Small intestine (tissue), 16 donors: Measurements from ENCODE around the gene EDDM13. TPM values are rescaled to one million over a fixed set of nuclear protein-coding genes. Genes with fewer than 3 reads are reported as not detected.
"Not testable (repeated sequence)": the region's sequence is repeated elsewhere in the genome, so short reads cannot be mapped to it uniquely, and the experiment has no call there.

ENCODE experiments used
- DNase-seq, 2 donors: peaks; one replicate each; pipeline versions ENCODE4 v3.0.0 to v3.0.0-alpha.2; 2013
- FAIRE-seq: peaks from 2 replicates; lab custom pipeline; 2012; peaks lifted over from hg19 to GRCh38; lab: Jason Lieb, UNC
- H3K27ac ChIP-seq, 3 donors: one replicate each; pipeline ENCODE4 v1.5.1; 2013; ENCODE audit warnings: low read length in 2 of 3, mild to moderate bottlenecking in 2 of 3, control low read depth in 1 of 3, inconsistent platforms in 1 of 3, low read depth in 1 of 3, moderate library complexity in 1 of 3
- H3K27me3 ChIP-seq, 3 donors: one replicate each; pipeline ENCODE4 v1.6.1; 2013; ENCODE audit warnings: low read length in 3 of 3, inconsistent platforms in 1 of 3; ENCODE audit not compliant: control insufficient read depth in 3 of 3, insufficient read depth in 3 of 3
- H3K36me3 ChIP-seq, 3 donors: one replicate each; pipeline ENCODE4 v1.6.1; 2013; ENCODE audit warnings: low read length in 3 of 3, inconsistent platforms in 1 of 3, low read depth in 1 of 3, mild to moderate bottlenecking in 1 of 3, moderate library complexity in 1 of 3; ENCODE audit not compliant: control insufficient read depth in 3 of 3, insufficient read depth in 2 of 3
- H3K4me1 ChIP-seq, 3 donors: one replicate each; pipeline ENCODE4 v1.6.1; 2013; ENCODE audit warnings: low read length in 2 of 3, inconsistent platforms in 1 of 3, low read depth in 1 of 3, mild to moderate bottlenecking in 1 of 3, moderate library complexity in 1 of 3; ENCODE audit not compliant: control insufficient read depth in 3 of 3, insufficient read depth in 2 of 3
- H3K4me3 ChIP-seq, 3 donors: one replicate each; pipeline ENCODE4 v1.5.1; 2013; ENCODE audit warnings: low read length in 3 of 3, control low read depth in 1 of 3, inconsistent platforms in 1 of 3, low read depth in 1 of 3, mild to moderate bottlenecking in 1 of 3, moderate library complexity in 1 of 3
- H3K9me3 ChIP-seq, 2 donors: one replicate each; pipeline ENCODE4 v1.6.1; 2013; ENCODE audit warnings: low read depth in 1 of 2, low read length in 1 of 2; ENCODE audit not compliant: control insufficient read depth in 2 of 2, insufficient read depth in 1 of 2
- WGBS, 3 donors: extraction: QIAGEN DNeasy Blood & Tissue Kit; methylation state at CpG; one replicate each; pipeline ENCODE4 v1.1.7; 2013; 5-methylcytosine and 5-hydroxymethylcytosine counted together
- long read RNA-seq, 10 donors: transcript quantifications; one replicate each; lab custom pipeline, GENCODE V29; 2026
- polyA plus RNA-seq, 4 donors: library from polyadenylated mRNA; stranded (reverse) in 3 of 4; unstranded in 1 of 4; fragments of 200-250 nt in 3 of 4; fragments of 120-200 nt in 1 of 4; gene quantifications; one replicate each; pipeline versions ENCODE4 v1.2.1 to v1.2.3, GENCODE V29; 2013
- donor health status: healthy with polysubstance abuse.
- donor health status: control.
- donor health status: control.
- donor health status: Bipolar disorder and iron deficiency.
- donor health status: healthy.

The EDDM13 gene, protein sequence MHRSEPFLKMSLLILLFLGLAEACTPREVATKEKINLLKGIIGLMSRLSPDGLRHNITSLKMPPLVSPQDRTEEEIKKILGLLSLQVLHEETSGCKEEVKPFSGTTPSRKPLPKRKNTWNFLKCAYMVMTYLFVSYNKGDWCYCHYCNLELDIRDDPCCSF
- polyA plus RNA-seq, result 1 to 10 TPM in 2 of 4 donors, not detected in 2; 1.4 to 1.7 TPM
- long read RNA-seq, donor 1, partial matches to known transcripts, result 5 of 5 reads
- long read RNA-seq, donor 1, other reads (novel, unspliced or antisense), result 0 of 5 reads
- long read RNA-seq, donor 2, result 0 reads
- long read RNA-seq, donor 3, result 0 reads
- long read RNA-seq, donor 4, result 0 reads
- long read RNA-seq, donor 5, result 0 reads
- long read RNA-seq, donor 6, result 0 reads
- long read RNA-seq, donor 7, result 0 reads
- long read RNA-seq, donor 8, result 0 reads
- long read RNA-seq, donor 9, result 0 reads
- long read RNA-seq, donor 10, result 0 reads

DNA sequence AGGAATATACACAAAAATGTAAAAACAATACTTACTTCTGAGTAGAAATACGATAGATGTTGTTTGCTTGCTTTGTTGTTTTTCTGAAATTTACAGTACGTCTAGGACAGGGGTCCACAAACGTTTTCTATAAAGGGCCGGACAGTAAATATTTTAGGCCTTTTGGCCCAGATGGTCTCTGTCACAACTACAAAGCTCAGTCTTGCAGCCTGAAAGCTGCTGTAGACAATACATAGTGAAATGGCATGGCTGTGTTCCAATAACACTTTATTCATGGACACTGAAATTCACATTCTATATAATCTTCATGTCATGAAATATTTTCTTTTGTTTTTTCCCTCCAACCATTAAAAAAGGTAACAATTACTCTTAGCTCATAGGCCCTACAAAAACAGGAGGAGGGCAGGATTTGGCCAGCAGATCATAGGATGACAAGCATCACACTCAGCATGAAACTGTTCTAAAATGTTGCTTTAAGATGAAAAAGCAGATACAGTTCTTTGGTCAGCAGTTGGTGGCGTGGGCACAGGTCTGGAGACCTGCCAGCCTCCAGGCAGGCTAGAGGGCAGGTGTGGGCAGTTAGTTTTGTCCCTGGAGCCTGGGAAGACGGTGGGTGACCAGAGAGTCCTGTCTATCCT, at the start of gene EDDM13:
EDDM13 (plus strand) TSS at position 588 of the 638 bp plus-strand sequence. CDS start 87 bp downstream, outside the sequence.
- Histone ChIP-seq H3K27ac (no peak within 1 kb of the TSS), H3K9me3 (no peaks in the 10 kb centered on the region), H3K4me1 (no peaks in the 10 kb centered on the region), H3K27me3 (no peaks in the 10 kb centered on the region), H3K4me3 (no peak within 1 kb of the TSS), H3K36me3 (no peaks in the 10 kb centered on the region)
- DNase-seq (no peak), FAIRE-seq (no peak)
- 80 to 92% (median 90%) methylated on average over 6 of the region's 6 CpGs for WGBS, 3 donors

DNA sequence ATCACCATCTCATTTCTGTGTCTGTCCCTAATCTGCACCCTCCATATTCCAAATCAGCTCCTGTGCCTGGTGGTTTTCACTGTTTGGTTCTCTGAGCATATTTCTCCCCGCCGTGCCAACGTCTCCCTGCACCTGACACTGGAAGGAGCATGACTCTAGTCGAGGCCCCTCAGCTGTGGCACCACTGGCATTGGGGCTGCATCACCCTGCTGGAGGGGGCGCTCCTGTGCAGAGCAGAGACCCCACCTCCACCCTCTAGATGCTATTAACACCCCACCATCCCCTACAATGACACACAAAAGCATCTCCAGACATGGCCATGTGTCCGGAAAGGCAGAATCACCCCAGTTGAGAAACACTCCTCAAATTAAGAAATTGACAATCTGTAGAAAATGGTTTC, 49.6 kb upstream of the EDDM13 start:
- no peak for FAIRE-seq
- H3K36me3 ChIP-seq, result no peaks in the 10 kb centered on the region
- WGBS, 3 donors, result 82 to 85% (median 83%) methylated on average over 6 of the region's 6 CpGs
- no peaks in the 10 kb centered on the region for H3K27me3 ChIP-seq
- no peaks in the 10 kb centered on the region for H3K4me1 ChIP-seq
- no peak overlapping the region for H3K4me3 ChIP-seq
- H3K9me3 ChIP-seq, result no peaks in the 10 kb centered on the region
- no peak for DNase-seq
- no peak overlapping the region for H3K27ac ChIP-seq

DNA sequence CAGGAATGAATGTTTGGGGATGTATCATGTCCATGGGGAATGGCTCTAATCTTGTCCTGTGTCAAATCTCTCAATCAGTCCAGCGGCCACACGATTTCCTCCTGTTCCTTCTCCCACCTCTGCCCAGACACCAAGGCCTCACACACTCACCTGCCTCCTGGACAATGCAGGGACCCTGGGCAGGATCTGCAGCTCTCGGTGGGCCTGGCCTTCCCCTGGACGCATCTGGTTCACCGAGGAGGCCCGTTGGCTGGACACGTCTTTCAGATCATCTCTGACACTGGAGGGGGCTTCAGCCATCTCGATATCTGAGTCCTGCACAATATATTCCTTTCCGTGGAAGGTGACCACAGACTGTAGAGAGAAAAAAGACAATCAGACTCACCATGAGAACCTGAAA, 49.1 kb upstream of the EDDM13 start:
- no peaks in the 10 kb centered on the region for H3K27me3 ChIP-seq
- no peaks in the 10 kb centered on the region for H3K36me3 ChIP-seq
- H3K4me3 ChIP-seq, result no peak overlapping the region
- WGBS, 3 donors, result 90 to 93% (median 93%) methylated on average over 9 of the region's 9 CpGs
- no peaks in the 10 kb centered on the region for H3K4me1 ChIP-seq
- FAIRE-seq, result no peak
- DNase-seq, result no peak
- no peaks in the 10 kb centered on the region for H3K9me3 ChIP-seq
- H3K27ac ChIP-seq, result no peak overlapping the region

DNA sequence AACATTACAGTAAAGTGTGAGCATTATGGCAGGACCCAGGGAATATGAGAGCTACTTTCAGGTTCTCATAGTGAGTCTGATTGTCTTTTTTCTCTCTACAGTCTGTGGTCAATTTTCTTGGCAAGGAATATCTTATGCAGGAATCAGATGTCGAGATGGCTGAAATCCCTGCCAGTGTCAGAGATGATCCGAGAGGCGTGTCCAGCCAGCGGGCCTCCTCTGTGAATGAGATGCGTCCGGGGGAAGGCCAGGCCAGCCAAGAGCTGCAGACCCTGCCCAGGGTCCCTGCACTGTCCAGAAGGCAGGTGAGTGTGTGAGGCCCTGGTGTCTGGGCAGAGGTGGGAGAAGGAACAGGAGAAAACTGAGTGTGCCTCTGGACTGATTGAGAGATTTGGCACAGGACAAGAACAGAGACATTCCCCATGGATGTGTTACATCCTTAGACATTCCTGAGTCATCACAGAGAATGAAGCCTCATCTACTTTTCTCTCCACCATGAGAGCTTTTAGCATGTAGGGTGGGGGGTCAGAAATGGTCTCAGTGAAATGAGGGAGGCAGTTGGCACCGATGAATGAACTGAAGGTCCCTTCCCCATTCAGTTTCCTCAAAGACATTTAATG, 27.3 kb upstream of the EDDM13 start:
- H3K4me3 ChIP-seq, result no peak overlapping the region
- DNase-seq, result no peak
- 87 to 95% (median 90%) methylated on average over 7 of the region's 7 CpGs for WGBS, 3 donors
- H3K27me3 ChIP-seq, result no peaks in the 10 kb centered on the region
- no peak for FAIRE-seq
- no peaks in the 10 kb centered on the region for H3K4me1 ChIP-seq
- no peaks in the 10 kb centered on the region for H3K36me3 ChIP-seq
- H3K27ac ChIP-seq, result no peak overlapping the region
- no peaks in the 10 kb centered on the region for H3K9me3 ChIP-seq

DNA sequence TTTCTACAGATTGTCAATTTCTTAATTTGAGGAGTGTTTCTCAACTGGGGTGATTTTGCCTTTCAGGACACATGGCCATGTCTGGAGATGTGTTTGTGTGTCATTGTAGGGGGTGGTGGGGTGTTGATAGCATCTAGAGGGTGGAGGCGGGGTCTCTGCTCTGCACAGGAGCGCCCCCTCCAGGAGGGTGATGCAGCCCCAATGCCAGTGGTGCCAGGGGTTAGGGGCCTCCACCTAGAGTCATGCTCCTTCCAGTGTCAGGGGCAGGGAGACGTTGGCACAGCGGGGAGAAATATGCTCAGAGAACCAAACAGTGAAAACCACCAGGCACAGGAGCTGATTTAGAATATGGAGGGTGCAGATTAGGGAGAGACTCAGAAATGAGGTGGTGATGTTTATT, 26.8 kb upstream of the EDDM13 start:
- FAIRE-seq, H3K27me3 ChIP-seq, DNase-seq, H3K4me1 ChIP-seq, H3K36me3 ChIP-seq, H3K4me3 ChIP-seq, H3K9me3 ChIP-seq, H3K27ac ChIP-seq: not testable (repeated sequence)
- 74 to 90% (median 88%) methylated on average over 3 to 4 of the region's 4 CpGs for WGBS, 3 donors

DNA sequence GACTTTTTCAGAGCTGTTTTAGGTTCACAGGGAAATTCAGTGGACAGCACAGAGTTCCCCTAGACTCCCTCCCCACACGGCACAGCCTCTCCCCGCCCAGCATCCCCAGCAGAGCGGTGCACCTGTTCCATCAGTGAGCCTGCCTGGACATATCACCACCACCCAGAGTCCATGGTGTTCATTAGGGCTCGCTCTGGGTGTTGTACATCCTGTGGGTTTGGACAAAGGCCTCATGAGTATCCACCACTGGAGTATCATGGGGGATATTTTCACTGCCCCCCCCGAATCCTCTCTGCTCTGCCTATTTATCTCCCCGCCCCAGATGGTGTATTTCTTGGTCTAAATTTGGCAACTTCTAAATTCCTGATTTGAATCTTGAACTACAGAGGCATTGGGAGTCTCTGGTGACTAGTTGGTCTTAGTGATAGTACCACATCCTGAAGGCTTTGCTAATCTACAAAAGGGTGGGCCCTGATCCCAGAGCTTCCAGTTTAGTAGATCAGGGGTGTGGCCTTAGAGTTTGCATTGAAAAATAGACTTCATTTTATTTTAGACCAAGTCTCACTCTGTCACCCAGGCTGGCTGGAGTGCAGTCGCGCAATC, 23.7 kb upstream of the EDDM13 start:
- not testable (repeated sequence) for H3K9me3 ChIP-seq, DNase-seq, H3K36me3 ChIP-seq, H3K27ac ChIP-seq, H3K4me1 ChIP-seq, H3K4me3 ChIP-seq, H3K27me3 ChIP-seq, FAIRE-seq
- 95 to 98% (median 96%) methylated on average over 8 of the region's 8 CpGs for WGBS, 3 donors

DNA sequence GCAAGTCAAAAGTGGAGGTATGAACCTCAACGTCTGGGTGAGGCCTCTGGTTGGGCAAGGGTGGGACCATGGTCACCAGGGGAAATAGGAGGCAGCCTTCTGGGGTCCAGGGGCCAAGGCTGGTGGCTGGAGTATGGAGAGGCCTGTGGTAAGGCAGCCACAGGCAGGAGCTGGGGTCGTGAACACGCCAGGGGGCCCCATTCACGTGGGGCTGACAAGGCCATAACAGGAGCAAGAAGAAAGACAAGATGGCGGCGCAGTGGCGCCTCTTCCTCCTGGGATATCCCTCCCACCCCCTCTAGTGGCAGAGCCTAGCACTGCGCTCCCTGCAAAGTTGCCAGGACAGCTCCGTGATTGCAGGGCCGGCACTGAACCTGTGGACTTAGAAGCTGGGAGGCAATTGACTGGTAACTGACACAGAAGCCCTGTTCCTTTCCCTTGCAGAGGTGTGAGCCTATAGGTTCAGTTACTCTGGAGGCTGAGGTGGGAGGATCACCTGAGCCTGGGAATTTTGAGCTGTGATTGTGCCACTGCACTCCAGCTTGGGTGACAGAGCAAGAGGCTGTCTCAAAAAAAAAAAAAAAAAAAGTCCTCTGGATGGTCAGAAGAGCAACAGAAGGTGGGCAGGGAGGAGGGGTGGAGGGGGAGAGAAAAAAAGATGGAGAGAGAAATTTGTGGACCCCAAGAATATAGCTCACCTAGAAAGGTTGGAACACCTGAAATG, 19.7 kb upstream of the EDDM13 start:
- FAIRE-seq (no peak), DNase-seq (peak; percentile 61 to 82)
- H3K27ac ChIP-seq, result no peak overlapping the region
- H3K9me3 ChIP-seq, result peaks cover 0 to 6% of the 10 kb centered on the region in 2 donors
- no peaks in the 10 kb centered on the region for H3K27me3 ChIP-seq
- H3K36me3 ChIP-seq, result no peaks in the 10 kb centered on the region
- no peak overlapping the region for H3K4me3 ChIP-seq
- no peaks in the 10 kb centered on the region for H3K4me1 ChIP-seq
- WGBS, 3 donors, result 38 to 56% (median 48%) methylated on average over 10 of the region's 10 CpGs

DNA sequence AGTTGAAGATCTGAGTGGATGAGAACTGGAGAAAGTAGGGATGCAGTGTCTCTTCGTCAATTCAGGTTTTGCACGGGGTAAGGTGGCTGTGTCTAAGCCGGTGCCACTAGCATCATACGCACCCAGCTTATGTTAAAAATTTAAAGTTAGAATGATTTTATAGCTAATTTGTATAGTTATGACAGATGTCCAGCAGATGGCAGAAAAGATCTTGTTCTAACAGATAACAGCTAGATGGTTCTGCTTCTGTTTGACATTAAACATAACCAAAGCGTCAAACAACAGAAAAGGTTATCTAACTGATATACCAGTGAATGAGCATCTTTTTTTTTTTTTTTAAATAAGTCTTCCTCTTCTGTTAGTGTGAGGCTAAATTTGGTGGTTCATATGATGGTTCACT, 18.8 kb upstream of the EDDM13 start:
- Histone ChIP-seq H3K27ac (no peak overlapping the region), H3K4me1 (no peaks in the 10 kb centered on the region), H3K27me3 (no peaks in the 10 kb centered on the region), H3K9me3 (peaks cover 0 to 6% of the 10 kb centered on the region in 2 donors), H3K36me3 (no peaks in the 10 kb centered on the region), H3K4me3 (no peak overlapping the region)
- FAIRE-seq, result no peak
- peak; percentile 37 to 49 for DNase-seq
- 64 to 65% (median 65%) methylated on average over 5 of the region's 5 CpGs for WGBS, 3 donors
